GM18951 (cell line): ENCODE results near the gene CTBP1.

ENCODE experiments used
- POLR2A ChIP-seq: IDR thresholded peaks from 4 replicates; pipeline ENCODE4 v1.6.1; 2011; ENCODE audit warnings: mild to moderate bottlenecking; ENCODE audit not compliant: insufficient read length, insufficient read depth; ENCODE audit errors: extremely low read depth
- in situ Hi-C: fragments of 300-500 bp; cut with MboI; formaldehyde crosslinking; loops from one replicate; pipeline ENCODE4 v1.12.0; 2022; ENCODE audit warnings: low sequenced_read_pairs, mixed read lengths, inconsistent platforms; ENCODE audit not compliant: unreplicated experiment

Gene CTBP1

DNA sequence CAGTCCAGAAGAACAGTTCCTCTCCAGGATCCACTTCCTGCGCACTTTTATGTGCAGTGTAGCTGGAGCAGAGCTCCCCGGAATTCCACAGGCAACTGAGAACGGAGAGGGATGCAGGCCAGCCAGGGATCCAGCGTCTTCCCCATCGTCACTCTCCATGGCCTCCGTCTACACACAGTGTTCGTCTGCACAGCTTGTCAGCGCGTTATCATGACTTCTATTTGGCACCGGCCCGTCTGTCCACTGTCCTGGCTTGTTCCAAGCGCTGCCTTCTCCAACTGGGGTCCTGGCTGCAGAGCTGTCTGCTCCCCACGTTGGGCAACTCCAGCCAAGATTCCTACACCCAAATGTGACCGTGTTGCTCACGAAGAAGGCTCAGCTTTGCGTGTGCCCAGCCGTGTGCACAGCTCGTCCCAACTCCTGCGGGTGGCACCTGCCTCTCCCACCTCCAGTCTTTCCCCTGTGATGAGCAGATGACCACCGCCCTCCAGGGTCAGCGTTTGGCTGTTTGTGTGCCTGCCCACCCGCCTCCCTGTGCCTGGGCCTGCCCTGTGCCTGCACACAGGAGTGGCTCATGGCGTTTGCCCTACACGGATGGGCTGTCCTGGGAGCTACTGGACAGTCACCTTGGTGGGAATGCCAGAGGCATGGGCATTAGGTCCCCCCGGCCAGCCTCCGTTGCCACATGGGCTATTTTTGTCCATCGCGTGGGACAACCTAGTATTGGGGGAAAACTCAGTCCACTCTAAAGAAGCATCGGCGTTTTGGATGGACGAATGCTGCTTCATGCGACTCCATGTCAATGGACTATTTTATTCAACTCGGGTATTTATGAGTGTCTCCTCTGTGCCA lies 2.2 kb upstream of the CTBP1 start:
- no peak for TF ChIP-seq POLR2A
- in situ Hi-C loops = no loop called here

DNA sequence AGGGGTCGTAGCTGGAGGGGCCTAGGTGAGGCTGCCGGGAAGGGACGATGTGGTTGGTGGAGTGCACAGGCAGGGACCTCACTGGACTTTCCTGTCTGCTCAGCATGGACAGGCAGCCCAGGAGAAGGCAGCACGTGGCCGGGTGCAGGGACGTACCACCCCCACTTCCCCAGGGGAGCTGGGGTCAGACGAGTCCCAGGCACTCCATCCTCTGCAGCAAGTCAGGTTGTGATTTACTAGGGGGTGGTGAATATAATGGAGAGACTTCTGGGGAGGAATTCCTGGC lies 1.5 kb upstream of the CTBP1 start:
- in situ Hi-C loops = no loop called here
- TF ChIP-seq POLR2A = no peak

DNA sequence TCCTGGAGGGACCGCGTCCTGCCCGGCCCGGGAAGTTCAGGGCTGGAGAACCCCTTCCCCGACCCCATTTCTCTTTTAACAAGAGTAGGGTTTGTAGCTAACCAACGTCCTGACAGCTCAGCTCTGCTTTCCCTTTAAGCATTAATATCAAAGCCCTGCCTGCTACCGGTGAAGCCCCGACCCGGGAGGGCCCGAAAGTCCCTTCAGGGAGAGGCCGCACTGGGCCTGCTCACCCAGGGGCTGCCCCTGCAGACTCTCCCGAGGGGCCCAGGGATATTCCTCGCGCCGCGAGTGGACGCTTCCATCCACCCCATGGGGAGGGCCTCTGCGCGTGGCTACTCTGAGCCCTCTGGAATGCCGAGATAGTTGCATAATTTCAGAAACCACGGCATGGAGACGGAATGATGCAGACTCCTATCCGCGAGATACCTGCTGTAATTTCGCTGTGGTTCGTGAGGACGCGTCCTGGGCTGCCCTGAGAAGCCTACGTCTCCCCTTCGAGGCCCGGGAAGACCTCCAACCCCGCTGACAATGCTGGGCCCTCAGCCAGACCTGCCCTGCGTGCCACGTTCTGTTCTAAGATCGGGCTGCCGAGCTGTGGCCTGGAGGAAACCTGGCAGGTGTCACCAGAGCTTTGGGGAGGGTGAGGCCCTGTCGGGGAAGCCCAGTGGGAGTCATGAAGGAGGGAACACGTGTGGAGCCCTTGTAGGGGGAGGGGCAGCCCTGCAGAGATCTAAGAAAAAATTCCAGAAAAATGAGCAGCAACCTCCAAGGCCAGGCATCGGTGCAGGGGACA lies 999 bp upstream of the CTBP1 start:
- no peak for TF ChIP-seq POLR2A
- in situ Hi-C loops = no loop called here

DNA sequence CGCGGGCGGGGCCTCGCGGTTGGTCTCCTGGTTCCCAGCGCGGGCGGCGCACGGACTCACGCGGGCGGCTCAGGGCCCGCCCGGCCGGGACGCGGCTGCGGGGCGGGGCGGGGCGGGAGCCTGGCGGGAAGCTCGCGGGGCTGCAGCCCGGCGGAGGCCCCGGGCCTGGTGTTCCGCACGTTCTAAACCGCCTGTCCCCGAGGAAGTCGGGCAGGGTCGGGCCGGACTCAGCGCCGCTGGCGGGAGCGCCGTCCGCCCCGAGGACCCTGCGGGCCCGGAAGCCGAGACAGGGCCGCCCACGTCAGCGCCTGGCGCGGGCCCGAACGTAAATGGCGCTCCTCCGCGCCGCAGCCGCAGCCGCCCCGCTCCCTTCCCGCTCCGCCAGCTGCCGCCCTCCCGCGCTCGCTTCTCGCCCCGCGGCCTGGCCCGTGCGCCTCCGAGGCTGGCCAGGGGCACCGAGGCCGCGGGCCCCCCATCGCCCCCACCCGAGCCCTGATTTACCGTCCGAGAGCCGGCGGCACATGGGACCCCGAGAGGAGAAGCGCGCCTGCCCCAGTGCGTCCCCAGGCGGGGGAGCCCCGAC lies 309 bp upstream of the CTBP1 start:
- in situ Hi-C loops = no loop called here
- peak; percentile 67 for TF ChIP-seq POLR2A

DNA sequence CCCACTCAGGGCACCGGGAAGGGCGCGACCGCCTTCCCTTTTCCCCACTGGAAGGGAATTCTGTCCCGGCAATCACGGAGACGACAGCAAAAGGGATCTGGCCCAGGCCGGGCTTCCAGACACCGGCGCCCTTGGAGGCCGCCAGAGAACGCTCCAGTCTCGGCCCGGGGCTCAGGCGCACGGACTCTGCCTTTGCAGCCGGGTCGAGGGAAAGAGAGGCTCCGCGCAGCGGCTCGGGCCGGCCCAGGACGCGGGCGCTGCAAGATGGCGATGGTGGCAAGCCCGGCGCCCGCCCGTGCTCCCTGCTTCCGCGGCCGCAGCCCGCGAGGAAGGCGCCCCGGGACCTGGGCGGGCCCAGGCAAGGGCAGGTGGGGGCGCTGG lies 1.1 kb downstream of the CTBP1 start:
- no peak for TF ChIP-seq POLR2A
- in situ Hi-C loops = no loop called here

DNA sequence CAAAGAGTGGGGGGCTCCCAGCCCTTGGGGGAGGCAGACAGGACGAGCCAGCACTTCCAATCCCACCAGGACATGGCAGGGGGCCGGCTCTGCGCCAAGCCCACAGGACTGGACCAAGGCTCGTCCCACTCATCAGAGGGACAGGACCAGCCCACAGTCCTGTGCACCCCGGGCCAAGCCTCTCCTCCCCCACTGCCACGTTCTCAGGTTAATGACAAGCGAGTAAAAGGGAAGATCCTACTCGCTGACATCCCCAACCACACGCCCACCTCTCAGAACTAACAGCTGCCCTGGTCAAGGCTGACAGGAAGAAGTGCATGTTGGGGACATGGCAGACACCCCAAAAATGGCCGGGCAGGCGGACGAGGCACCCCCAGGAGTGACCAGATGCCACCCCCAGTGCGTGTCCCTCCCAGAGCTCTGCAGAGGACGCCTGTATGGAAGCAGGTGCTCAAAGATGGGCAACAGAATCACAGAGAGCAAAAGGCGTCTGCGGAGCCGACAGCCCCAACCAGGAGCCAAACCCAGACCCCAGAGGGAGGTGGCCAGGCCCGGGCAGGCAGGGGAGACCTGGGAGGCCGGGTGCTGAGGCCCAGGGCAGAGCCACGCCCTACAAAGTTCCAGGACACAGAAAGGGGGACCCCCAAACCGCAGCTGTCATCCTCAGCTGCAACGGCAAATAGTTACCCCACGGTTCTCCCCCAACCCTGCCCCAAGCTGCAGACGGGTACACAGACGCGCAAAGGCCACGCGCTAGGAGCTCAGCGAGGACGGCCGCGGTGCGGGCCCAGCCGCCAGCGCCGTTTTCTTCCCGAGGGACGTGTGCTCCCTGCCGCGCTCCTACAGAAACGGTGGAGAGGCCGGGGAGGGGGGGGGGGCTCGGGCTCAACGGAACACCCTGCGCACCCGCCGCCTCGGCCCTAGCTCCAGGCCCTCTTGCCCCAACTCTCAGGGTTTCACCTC lies 1.7 kb downstream of the CTBP1 start:
- TF ChIP-seq POLR2A = peak; percentile 26
- in situ Hi-C loops = no loop called here

DNA sequence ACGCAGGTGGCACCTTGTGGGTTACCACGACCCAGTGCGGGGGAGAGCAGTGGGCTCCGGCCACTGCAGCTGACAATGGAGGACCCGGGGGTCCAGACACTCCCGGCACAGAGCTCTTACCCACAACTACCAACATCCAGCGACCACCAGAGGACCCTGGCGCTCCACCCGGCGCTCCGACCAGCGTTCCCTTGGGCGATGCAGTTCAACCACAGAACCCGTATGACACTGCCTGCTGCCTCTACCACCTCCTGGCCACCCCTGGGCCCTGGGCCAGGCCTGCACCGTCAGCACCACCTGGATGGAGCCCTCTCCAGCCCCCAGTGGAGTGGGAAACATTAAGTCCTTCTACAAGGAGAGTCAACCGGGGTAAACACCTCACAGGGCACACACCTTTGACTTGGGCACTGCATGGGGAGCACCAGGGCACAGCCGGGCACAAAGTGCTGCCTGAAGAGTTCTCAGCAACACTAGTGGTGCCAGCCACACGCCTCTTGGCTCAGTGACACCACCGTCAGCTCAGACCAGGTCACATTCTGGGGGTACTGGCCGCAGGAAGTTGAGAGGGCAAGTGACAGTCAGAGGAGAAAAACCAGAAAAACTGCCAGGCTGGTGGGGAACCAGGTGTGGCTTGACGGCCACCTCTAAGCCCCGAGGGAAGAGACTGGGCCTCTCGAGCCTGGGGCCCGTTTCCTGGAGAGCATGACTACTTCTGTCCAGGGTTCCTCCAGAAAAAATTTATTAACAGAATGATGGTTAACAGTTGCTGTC lies 2.6 kb downstream of the CTBP1 start:
- TF ChIP-seq POLR2A = no peak

DNA sequence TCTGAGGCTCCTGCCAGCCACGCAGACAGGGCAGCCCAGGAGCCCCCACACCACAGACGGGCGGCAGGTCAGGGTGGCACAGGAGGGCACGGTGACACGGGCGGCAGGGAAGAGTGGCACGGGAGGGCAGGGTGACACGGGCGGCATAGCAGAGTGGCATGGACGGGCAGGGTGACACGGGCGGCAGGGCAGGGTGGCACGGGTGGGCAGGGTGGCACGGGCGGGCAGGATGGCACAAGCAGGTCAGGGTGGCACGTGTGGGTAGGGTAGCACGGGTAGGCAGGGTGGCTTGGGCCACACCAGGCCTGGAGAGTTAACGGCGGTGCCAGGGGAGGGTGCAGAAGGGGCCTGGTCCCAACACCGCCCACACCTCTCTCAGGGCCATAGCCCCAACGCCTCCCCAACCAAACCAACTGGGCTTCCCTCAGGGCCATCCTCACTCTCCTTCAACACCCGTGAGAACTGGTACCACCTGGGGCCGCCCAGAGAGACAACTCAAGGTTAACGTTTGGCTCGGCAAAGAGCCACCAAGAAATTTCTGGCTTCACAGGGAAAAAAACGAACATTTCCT lies 3.4 kb downstream of the CTBP1 start:
- no peak for TF ChIP-seq POLR2A
- in situ Hi-C loops = no loop called here

More for the DNA sequence above, 2.6 kb downstream of the CTBP1 start:
- in situ Hi-C loops = no loop called here

DNA sequence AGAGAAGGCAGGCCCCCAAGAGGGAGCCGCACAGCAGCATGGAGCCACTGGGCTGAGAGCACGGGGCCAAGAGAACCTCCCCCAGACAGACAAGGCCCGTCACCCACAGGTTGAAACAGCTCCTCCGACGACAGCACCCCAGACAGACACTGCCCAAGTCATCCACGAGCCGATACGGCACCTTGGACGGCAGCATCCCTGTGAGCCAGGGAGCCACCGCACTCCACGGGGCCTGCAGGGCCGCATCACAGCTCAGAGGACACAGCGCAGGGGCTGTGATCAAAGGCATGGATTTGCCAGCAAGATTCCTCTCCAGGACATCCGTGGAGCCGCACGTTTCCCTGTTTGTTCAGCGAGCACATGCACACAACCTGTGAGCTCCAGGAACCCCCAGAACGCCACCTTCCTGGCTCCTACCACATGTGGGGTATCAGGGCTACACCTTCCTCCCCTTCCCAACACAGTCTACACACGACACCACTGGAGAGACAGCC lies 3.9 kb downstream of the CTBP1 start:
- TF ChIP-seq POLR2A = no peak
- in situ Hi-C loops = no loop called here

DNA sequence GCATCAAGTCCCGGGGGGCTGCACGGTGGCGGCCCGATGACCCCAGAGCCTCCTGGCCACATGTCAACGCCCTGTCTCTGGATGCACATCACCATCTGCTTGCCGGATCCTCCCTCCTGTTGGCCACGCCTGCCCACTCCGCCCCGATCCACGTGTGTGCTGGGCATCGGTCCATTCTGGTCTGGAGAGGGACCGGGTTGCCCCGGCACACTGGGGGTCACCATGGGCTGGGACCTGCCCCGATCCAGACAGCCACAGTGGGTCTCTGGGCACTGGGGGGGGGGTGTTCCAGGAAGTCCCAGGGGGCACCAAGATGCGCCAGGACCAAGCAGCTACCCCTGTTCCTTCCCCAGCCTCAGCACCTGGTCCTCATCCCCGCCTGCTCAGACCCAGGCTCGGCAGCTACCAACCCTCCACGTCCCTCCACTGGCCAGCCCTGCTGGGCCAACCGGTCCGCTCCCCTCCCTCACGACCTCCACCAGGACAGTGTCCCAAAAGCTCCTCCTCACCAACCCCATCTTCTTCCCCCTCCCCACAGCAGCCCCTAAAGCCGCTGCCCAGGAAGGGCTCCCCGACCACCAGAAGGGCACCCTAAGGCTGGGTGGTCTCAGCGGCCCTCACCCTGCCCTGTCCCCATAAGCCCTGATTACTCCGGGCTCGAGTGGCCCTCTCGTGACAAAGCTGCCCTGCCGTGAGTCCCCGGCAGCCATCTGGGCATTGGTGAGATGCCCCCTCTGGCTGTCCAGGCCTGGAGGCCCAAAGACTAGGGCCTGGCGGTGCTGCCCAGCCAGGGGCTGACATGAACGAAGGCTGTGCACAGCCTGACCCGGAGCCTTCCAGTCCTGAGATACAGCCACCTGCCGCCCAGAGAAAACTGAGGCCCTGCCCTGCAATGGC lies 4.6 kb downstream of the CTBP1 start:
- no peak for TF ChIP-seq POLR2A
- in situ Hi-C loops = no loop called here
